GM12878 (cell line): ENCODE data around the gene TMEM151A. TPM values are rescaled to one million over a fixed set of nuclear protein-coding genes. Genes with fewer than 3 reads are reported as not detected.

ENCODE experiments used
- ATAC-seq: fragments of 200-7000 bp; cut with Tn5 transposase; 3 replicates; pipeline ENCODE4 v1.9.1; 2020; ENCODE audit warnings: mild to moderate bottlenecking, moderate library complexity
- BruUV-seq: library from RNA; stranded (reverse); fragments of 400-500 nt; replicated peaks from 2 replicates; lab custom pipeline; 2021; lab: Mats Ljungman, UMichigan
- CTCF ChIA-PET: fragments of 300-600 bp; sonication (Branson Sonifier 250); formaldehyde crosslinking; extraction: SDS; loops from one replicate; lab custom pipeline; 2021; ENCODE audit warnings: inconsistent platforms; lab: Yijun Ruan, JAX
- POLR2A ChIA-PET: fragments of 350-600 bp; formaldehyde crosslinking; extraction: SDS; loops from one replicate; lab custom pipeline; 2021; ENCODE audit warnings: inconsistent platforms; lab: Charles Lee
- RAD21 ChIA-PET: fragments of 300-600 bp; sonication (Branson Sonifier 250); formaldehyde crosslinking; loops from one replicate; lab custom pipeline; 2023; ENCODE audit warnings: antibody characterized with exemption; ENCODE audit not compliant: unreplicated experiment; lab: Charles Lee
- SMC1A ChIA-PET: fragments of 300-600 bp; sonication (Branson Sonifier 250); formaldehyde crosslinking; loops from one replicate; lab custom pipeline; 2023; ENCODE audit not compliant: unreplicated experiment, uncharacterized antibody; lab: Charles Lee
- DNase-seq: peaks from one replicate; pipeline ENCODE4 v3.0.0-alpha.2; 2011; ENCODE audit warnings: low read depth, low spot score
- FAIRE-seq: peaks from 3 replicates; lab custom pipeline; 2011; peaks lifted over from hg19 to GRCh38; lab: Jason Lieb, UNC
- H2AFZ ChIP-seq: 2 replicates; pipeline ENCODE4 v1.6.0; 2011; ENCODE audit warnings: low read depth, low read length, control low read depth; ENCODE audit not compliant: control insufficient read depth
- H3K27ac ChIP-seq: 2 replicates; pipeline ENCODE4 v1.5.1; 2011; ENCODE audit warnings: control low read depth; ENCODE audit not compliant: control insufficient read depth, insufficient read depth
- H3K27me3 ChIP-seq, 2 experiments: replicated peaks in 1 of 2; 2 replicates each; pipeline versions ENCODE4 v1.6.0 to v1.6.1; 2011; ENCODE audit warnings: low read length in 1 of 2; ENCODE audit not compliant: control insufficient read depth in 2 of 2, insufficient read depth in 2 of 2
- H3K36me3 ChIP-seq, 2 experiments: 2 replicates each; pipeline ENCODE4 v1.5.1; 2011; ENCODE audit warnings: low read length in 1 of 2; ENCODE audit not compliant: control insufficient read depth in 2 of 2, insufficient read depth in 2 of 2
- H3K4me1 ChIP-seq: 2 replicates; pipeline ENCODE4 v1.6.1; 2011; ENCODE audit warnings: mild to moderate bottlenecking, low read length, moderate library complexity, mixed read lengths; ENCODE audit not compliant: control insufficient read depth, insufficient read depth
- H3K4me2 ChIP-seq: 2 replicates; pipeline ENCODE4 v1.6.0; 2011; ENCODE audit warnings: control low read depth; ENCODE audit not compliant: control insufficient read depth, insufficient read depth
- H3K4me3 ChIP-seq: fragments of 200-600 bp; sonication (generic); 2 replicates; pipeline ENCODE4 v1.5.1; 2016
- H3K79me2 ChIP-seq: 2 replicates; pipeline ENCODE4 v1.6.0; 2011; ENCODE audit warnings: low read length; ENCODE audit not compliant: control insufficient read depth, insufficient read depth
- H3K9ac ChIP-seq: 2 replicates; pipeline ENCODE4 v1.8.0; 2011; ENCODE audit warnings: low read length, control low read depth, mixed read lengths; ENCODE audit not compliant: control insufficient read depth, insufficient read depth
- H3K9me3 ChIP-seq: replicated peaks from 3 replicates; pipeline ENCODE4 v1.5.1; 2011; ENCODE audit warnings: mild to moderate bottlenecking, low read length; ENCODE audit not compliant: control insufficient read depth, insufficient read depth
- H4K20me1 ChIP-seq: 2 replicates; pipeline ENCODE4 v1.6.0; 2011; ENCODE audit not compliant: control insufficient read depth, insufficient read depth
- CBX5 ChIP-seq: sonication (generic); IDR thresholded peaks from 2 replicates; pipeline ENCODE4 v1.6.1; 2016; ENCODE audit warnings: low read depth, moderate library complexity, mild to moderate bottlenecking, inconsistent platforms
- HDAC2 ChIP-seq: fragments of 200-600 bp; sonication (generic); IDR thresholded peaks from 2 replicates; pipeline ENCODE4 v1.6.1; 2017
- IRF5 ChIP-seq: fragments of 450-650 bp; IDR thresholded peaks from 2 replicates; pipeline ENCODE4 v1.6.1; 2017; ENCODE audit warnings: borderline replicate concordance
- MTA3 ChIP-seq: IDR thresholded peaks from 2 replicates; pipeline ENCODE4 v1.6.1; 2012; ENCODE audit warnings: low read length, inconsistent platforms, borderline replicate concordance
- RELA ChIP-seq: fragments of 450-650 bp; IDR thresholded peaks from 2 replicates; pipeline ENCODE4 v1.8.0; 2014; ENCODE audit warnings: borderline replicate concordance; ENCODE audit not compliant: partially characterized antibody
- TBL1XR1 ChIP-seq: IDR thresholded peaks from 2 replicates; pipeline ENCODE4 v1.6.1; 2012; ENCODE audit warnings: low read depth, low read length, improper control_type of control experiment
- WRNIP1 ChIP-seq: IDR thresholded peaks from 2 replicates; pipeline ENCODE4 v1.6.1; 2011; ENCODE audit warnings: low read depth, low read length, improper control_type of control experiment, borderline replicate concordance
- ZBTB4 ChIP-seq: fragments of 450-650 bp; formaldehyde crosslinking; IDR thresholded peaks from 2 replicates; pipeline ENCODE4 v1.4.0; 2022; ENCODE audit warnings: mild to moderate bottlenecking, moderate library complexity
- ZSCAN29 ChIP-seq: fragments of 450-650 bp; IDR thresholded peaks from 2 replicates; pipeline ENCODE4 v1.6.1; 2017; ENCODE audit warnings: mild to moderate bottlenecking, moderate library complexity
- WGBS: methylation state at CpG from one replicate; pipeline ENCODE4 v1.1.6; 2016; ENCODE audit warnings: low lambda C conversion rate; ENCODE audit not compliant: insufficient replicate concordance, insufficient coverage; ENCODE audit errors: missing lambda C conversion rate; 5-methylcytosine and 5-hydroxymethylcytosine counted together
- in situ Hi-C: fragments of 300-500 bp; cut with MboI; formaldehyde crosslinking; loops from 9 replicates; pipeline ENCODE4 v1.14.3; 2018; ENCODE audit warnings: mixed read lengths
- intact Hi-C: fragments of 100-400 bp; cut with micrococcal nuclease; formaldehyde crosslinking; loops from one replicate; pipeline ENCODE4 v1.14.2; 2022; ENCODE audit not compliant: unreplicated experiment
- polyA plus RNA-seq, 11 experiments: library from polyadenylated mRNA; depleted of rRNA in 4 of 11; unstranded in 6 of 11; stranded (reverse) in 5 of 11; fragments of >200 nt; fragmentation: Nextera tagmentation in 4 of 11; fragmentation: Illumina TruSeq in 1 of 11; extraction: Ambion mirVana in 4 of 11; extraction: Trizol in 1 of 11; gene quantifications; 1 replicate in 1 of 11; 2 replicates in 10 of 11; pipeline versions ENCODE4 v1.2.1 to v1.2.3, GENCODE V29; 2011 to 2016; ENCODE audit warnings: inconsistent platforms in 2 of 11, missing spikeins in 2 of 11, low read depth in 1 of 11
- total RNA-seq, 4 experiments: library from RNA; depleted of rRNA in 3 of 4; stranded (reverse); fragments of >200 nt in 3 of 4; fragmentation: Illumina TruSeq in 1 of 4; extraction: Trizol in 1 of 4; gene quantifications; 2 replicates each; pipeline versions ENCODE4 v1.2.1 to v1.2.3, GENCODE V29; 2013 to 2021

Gene TMEM151A
- total and polyA plus RNA-seq, 10 of the 15 experiments (the other 5 are each of a cell fraction or from before 2014, with no cell fraction given), result not detected

- Histone ChIP-seq H4K20me1 (no peaks in the 10 kb centered on the region), H3K4me1 (peaks cover 17% of the 10 kb centered on the region), H3K27ac (no peak overlapping the region), H3K27me3 (no peaks in the 10 kb centered on the region), H2AFZ (no peak overlapping the region), H3K9ac (no peak overlapping the region), H3K79me2 (peaks cover 17% of the 10 kb centered on the region), H3K4me2 (no peak overlapping the region), H3K36me3 (peaks cover 0 to 14% of the 10 kb centered on the region in 2 experiments; a peak in 3 of 4 replicates), H3K4me3 (no peak overlapping the region), H3K9me3 (no peaks in the 10 kb centered on the region)
- FAIRE-seq (no peak), ATAC-seq (no peak), DNase-seq (no peak)
- SMC1A ChIA-PET, result interaction anchor here (1.3 to 1.5 kb wide), 2 partner anchors 8 to 43 kb away, joined by 3 to 6 read pairs; no protein-coding TSS in a partner anchor
- no TSS peak for BruUV-seq
- intact Hi-C loops (no loop called here), in situ Hi-C loops (no loop called here)
- WGBS, result 92% methylated on average over 8 of the region's 8 CpGs
- POLR2A ChIA-PET, result interaction anchor here (1.7 to 3.0 kb wide), 2 partner anchors 28 to 31 kb away, joined by 5 to 19 read pairs; partner anchors contain the start of gene SLC29A2
- CTCF ChIA-PET, result interaction anchor here (1.7 to 7.4 kb wide), 4 partner anchors 21 to 46 kb away, joined by 7 to 44 read pairs (median 12); no protein-coding TSS in a partner anchor
- TF ChIP-seq RELA (no peak), CBX5 (no peak), MTA3 (no peak), ZBTB4 (CRISPR knock-in tag) (no peak), WRNIP1 (no peak), TBL1XR1 (no peak), ZSCAN29 (no peak), HDAC2 (no peak), IRF5 (no peak)
- RAD21 ChIA-PET, result interaction anchor here (1.2 kb wide), 1 partner anchor 30 kb away, joined by 4 read pairs; no protein-coding TSS in a partner anchor
These were observed 51.5 kb downstream of the TMEM151A start for GRCh38 chr11:66343176-66343575.
